Neural progenitor cell (in vitro differentiated cells): ENCODE data around the gene PLA2G4E. TPM values are rescaled to one million over a fixed set of nuclear protein-coding genes. Genes with fewer than 3 reads are reported as not detected.

Experiments
- DNase-seq: peaks from one replicate; pipeline ENCODE4 v3.0.0-alpha.2; 2016; ENCODE audit warnings: low spot score
- H2AFZ ChIP-seq: fragments of 200-600 bp; sonication (generic); replicated peaks from 2 replicates; pipeline ENCODE4 v1.6.1; 2016; ENCODE audit warnings: antibody characterized with exemption
- H3F3A ChIP-seq: fragments of 200-600 bp; sonication (generic); 2 replicates; pipeline ENCODE4 v1.6.1; 2016; ENCODE audit warnings: antibody characterized with exemption, low read depth
- H3K27ac ChIP-seq: fragments of 200-600 bp; sonication (generic); 2 replicates; pipeline ENCODE4 v1.5.1; 2016; ENCODE audit warnings: mild to moderate bottlenecking
- H3K27me3 ChIP-seq: fragments of 200-600 bp; sonication (generic); 2 replicates; pipeline ENCODE4 v1.6.1; 2016; ENCODE audit warnings: mild to moderate bottlenecking, moderate library complexity
- H3K36me3 ChIP-seq: fragments of 200-600 bp; sonication (generic); 2 replicates; pipeline ENCODE4 v1.5.1; 2016
- H3K4me1 ChIP-seq: fragments of 200-600 bp; sonication (generic); 2 replicates; pipeline ENCODE4 v1.6.1; 2016; ENCODE audit warnings: mixed run types
- H3K4me2 ChIP-seq: fragments of 200-600 bp; sonication (generic); 2 replicates; pipeline ENCODE4 v1.6.1; 2016
- H3K4me3 ChIP-seq: fragments of 200-600 bp; sonication (generic); 2 replicates; pipeline ENCODE4 v1.5.1; 2016
- H3K79me2 ChIP-seq: fragments of 200-600 bp; sonication (generic); 2 replicates; pipeline ENCODE4 v1.6.1; 2016; ENCODE audit warnings: low read depth
- H3K9ac ChIP-seq: fragments of 200-600 bp; sonication (generic); 2 replicates; pipeline ENCODE4 v1.6.1; 2016
- H3K9me3 ChIP-seq: fragments of 200-600 bp; sonication (generic); 2 replicates; pipeline ENCODE4 v1.5.1; 2016; ENCODE audit warnings: low read depth
- H4K20me1 ChIP-seq: fragments of 200-600 bp; sonication (generic); 2 replicates; pipeline ENCODE4 v1.6.1; 2016; ENCODE audit warnings: low read depth
- H3K27ac Mint-ChIP-seq: 3 replicates; pipeline ENCODE4 v1.8.0; 2021; ENCODE audit warnings: mixed read lengths
- H3K27me3 Mint-ChIP-seq: 2 replicates; pipeline ENCODE4 v1.8.0; 2022; ENCODE audit warnings: low read depth, mild to moderate bottlenecking, inconsistent platforms, moderate library complexity, mixed read lengths; ENCODE audit not compliant: insufficient read depth
- H3K36me3 Mint-ChIP-seq: 3 replicates; pipeline ENCODE4 v1.8.0; 2021; ENCODE audit warnings: mixed read lengths
- H3K4me1 Mint-ChIP-seq: 3 replicates; pipeline ENCODE4 v1.8.0; 2021; ENCODE audit warnings: mixed read lengths
- H3K4me3 Mint-ChIP-seq: 3 replicates; pipeline ENCODE4 v1.8.0; 2021; ENCODE audit warnings: mild to moderate bottlenecking, moderate library complexity, mixed read lengths
- H3K9me3 Mint-ChIP-seq: 3 replicates; pipeline ENCODE4 v1.8.0; 2020; ENCODE audit warnings: mixed read lengths
- EZH2 ChIP-seq: fragments of 200-600 bp; sonication (generic); IDR thresholded peaks from 2 replicates; pipeline ENCODE4 v1.6.1; 2017; ENCODE audit warnings: antibody characterized with exemption, mild to moderate bottlenecking, moderate library complexity
- EZH2phosphoT487 ChIP-seq: fragments of 200-600 bp; sonication (generic); IDR thresholded peaks from 2 replicates; pipeline ENCODE4 v1.6.1; 2017; ENCODE audit warnings: antibody characterized with exemption
- total RNA-seq: library from RNA; depleted of rRNA; stranded (reverse); fragments of >200 nt; gene quantifications from 2 replicates; pipeline ENCODE4 v1.2.3, GENCODE V29; 2015; ENCODE audit warnings: low replicate concordance
- TF ChIP-seq, protein P1 (sequence below): fragments of 200-600 bp; sonication (generic); IDR thresholded peaks from 2 replicates; pipeline ENCODE4 v1.5.1; 2017; ENCODE audit warnings: antibody characterized with exemption, mild to moderate bottlenecking

Gene PLA2G4E
- total RNA-seq, 1 donor from 2014 or later: not detected

DNA sequence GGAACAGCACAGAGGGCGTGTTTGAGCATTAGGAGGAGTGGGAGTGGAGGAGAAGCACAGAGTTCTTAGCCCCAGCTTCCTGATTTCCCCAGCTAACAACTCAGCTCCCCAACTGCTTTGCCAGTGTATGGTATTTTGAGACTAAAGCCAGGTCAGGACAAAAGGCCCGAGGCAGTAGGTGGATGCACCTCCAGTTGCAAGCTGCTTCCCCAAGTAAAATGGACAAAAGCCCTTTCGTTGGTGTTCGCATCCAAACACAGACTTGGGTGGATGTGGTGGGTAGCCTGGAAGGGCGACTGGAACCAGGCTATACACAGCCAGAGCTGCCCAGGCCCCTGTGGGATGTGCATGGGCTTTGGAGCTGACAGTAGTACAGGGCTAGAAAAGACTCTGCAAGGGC, 36.2 kb downstream of the PLA2G4E start:
- Histone ChIP-seq H3K9me3 (no peaks in the 10 kb centered on the region), H3K4me1 (peaks cover under 1% of the 10 kb centered on the region), H3K4me3 (no peak overlapping the region), H3F3A (no peaks in the 10 kb centered on the region), H4K20me1 (no peaks in the 10 kb centered on the region), H3K9ac (no peak overlapping the region), H3K4me2 (no peak overlapping the region), H3K27me3 (no peaks in the 10 kb centered on the region), H3K27ac (no peak overlapping the region), H3K36me3 (no peaks in the 10 kb centered on the region), H2AFZ (no peak overlapping the region), H3K79me2 (no peaks in the 10 kb centered on the region)
- DNase-seq: no peak
- TF ChIP-seq EZH2phosphoT487: no peak
- TF ChIP-seq EZH2: no peak
- TF ChIP-seq, protein P1, sequence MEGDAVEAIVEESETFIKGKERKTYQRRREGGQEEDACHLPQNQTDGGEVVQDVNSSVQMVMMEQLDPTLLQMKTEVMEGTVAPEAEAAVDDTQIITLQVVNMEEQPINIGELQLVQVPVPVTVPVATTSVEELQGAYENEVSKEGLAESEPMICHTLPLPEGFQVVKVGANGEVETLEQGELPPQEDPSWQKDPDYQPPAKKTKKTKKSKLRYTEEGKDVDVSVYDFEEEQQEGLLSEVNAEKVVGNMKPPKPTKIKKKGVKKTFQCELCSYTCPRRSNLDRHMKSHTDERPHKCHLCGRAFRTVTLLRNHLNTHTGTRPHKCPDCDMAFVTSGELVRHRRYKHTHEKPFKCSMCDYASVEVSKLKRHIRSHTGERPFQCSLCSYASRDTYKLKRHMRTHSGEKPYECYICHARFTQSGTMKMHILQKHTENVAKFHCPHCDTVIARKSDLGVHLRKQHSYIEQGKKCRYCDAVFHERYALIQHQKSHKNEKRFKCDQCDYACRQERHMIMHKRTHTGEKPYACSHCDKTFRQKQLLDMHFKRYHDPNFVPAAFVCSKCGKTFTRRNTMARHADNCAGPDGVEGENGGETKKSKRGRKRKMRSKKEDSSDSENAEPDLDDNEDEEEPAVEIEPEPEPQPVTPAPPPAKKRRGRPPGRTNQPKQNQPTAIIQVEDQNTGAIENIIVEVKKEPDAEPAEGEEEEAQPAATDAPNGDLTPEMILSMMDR: no peak
- no peaks in the 10 kb centered on the region for H3K9me3 Mint-ChIP-seq
- no peak overlapping the region for H3K27ac Mint-ChIP-seq
- no peaks in the 10 kb centered on the region for H3K36me3 Mint-ChIP-seq
- H3K27me3 Mint-ChIP-seq: peaks cover 12% of the 10 kb centered on the region
- H3K4me1 Mint-ChIP-seq: peaks cover 1% of the 10 kb centered on the region
- H3K4me3 Mint-ChIP-seq: no peak overlapping the region

DNA sequence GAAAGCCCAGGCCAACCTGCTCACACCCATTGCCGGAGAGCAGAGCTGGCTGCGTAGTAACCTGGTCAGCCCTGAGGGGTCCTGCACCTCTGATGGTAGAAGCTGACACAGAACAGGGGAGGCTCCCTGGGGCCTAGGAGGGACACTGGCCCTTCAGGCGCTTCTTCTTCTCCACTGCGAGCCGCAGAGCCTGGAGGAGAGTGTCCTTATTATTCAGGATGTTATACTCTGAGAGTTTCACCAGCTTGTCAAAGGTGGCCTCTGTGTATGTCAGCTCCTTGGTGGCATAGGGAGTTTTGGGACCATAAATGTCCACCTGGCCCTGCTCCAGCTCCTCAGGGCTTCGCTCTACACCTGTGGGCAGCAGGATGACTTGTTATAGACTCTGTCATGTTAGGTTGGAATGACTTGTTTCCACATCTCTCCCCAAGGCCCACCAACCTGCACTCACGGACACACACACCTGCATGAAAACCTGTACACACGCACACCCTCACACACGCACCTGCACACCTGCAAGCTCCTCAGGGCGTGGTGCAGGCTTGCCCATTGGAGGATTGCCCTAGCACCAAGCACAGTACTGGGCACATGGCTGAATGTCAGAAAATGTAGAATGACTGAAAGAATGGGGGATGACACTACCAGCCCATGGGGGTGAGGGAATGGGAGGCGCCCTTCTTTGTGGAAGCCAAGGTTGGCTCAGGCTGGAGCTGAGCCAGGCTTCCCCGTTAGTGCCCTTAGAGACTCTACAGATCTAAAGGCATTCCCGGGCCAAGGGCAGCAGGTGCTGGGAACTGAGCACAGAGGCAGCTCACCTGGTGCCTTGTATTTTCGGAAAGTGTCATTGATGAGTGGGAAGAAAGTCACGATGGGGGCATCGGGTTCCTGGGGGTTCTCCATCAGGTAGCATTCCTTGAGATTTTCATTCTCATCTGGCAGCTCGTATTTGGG, 36.9 kb downstream of the PLA2G4E start:
- no peak overlapping the region for H3K4me2 ChIP-seq
- H3K4me3 Mint-ChIP-seq: no peak overlapping the region
- no peaks in the 10 kb centered on the region for H4K20me1 ChIP-seq
- TF ChIP-seq EZH2 (no peak), EZH2phosphoT487 (no peak)
- TF ChIP-seq, protein P1: no peak
- no peak overlapping the region for H3K27ac Mint-ChIP-seq
- H2AFZ ChIP-seq: no peak overlapping the region
- H3F3A ChIP-seq: no peaks in the 10 kb centered on the region
- no peaks in the 10 kb centered on the region for H3K4me1 Mint-ChIP-seq
- no peak for DNase-seq
- peaks cover 12% of the 10 kb centered on the region for H3K27me3 Mint-ChIP-seq
- no peaks in the 10 kb centered on the region for H3K9me3 ChIP-seq
- H3K9me3 Mint-ChIP-seq: no peaks in the 10 kb centered on the region
- H3K27me3 ChIP-seq: no peaks in the 10 kb centered on the region
- no peak overlapping the region for H3K27ac ChIP-seq
- no peaks in the 10 kb centered on the region for H3K4me1 ChIP-seq
- H3K36me3 Mint-ChIP-seq: no peaks in the 10 kb centered on the region
- H3K36me3 ChIP-seq: no peaks in the 10 kb centered on the region
- no peak overlapping the region for H3K9ac ChIP-seq
- no peaks in the 10 kb centered on the region for H3K79me2 ChIP-seq
- H3K4me3 ChIP-seq: no peak overlapping the region

DNA sequence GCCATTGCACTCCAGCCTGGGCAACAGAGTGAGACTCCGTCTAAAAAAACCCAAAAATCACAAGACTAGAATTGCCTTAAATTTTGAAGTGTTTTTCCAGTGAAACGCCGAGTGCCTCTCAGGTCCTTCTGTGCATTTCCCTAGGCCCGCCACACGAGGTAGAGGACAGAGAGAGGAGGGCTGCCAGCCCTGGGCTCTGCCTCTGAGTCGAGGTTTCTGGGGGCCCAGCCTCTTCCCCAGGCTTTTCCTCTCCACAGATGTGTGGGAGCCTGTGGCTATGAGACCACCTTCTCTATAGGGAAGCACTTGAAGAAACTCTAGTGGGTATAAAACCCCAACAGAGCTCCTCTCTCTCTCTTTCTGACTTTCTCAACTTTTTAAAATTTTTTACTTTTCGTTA, 37.6 kb downstream of the PLA2G4E start:
- H3K36me3 Mint-ChIP-seq: no peaks in the 10 kb centered on the region
- Histone ChIP-seq H3F3A (no peaks in the 10 kb centered on the region), H3K27ac (no peak overlapping the region), H3K9ac (no peak overlapping the region), H3K79me2 (no peaks in the 10 kb centered on the region), H3K4me2 (no peak overlapping the region), H3K27me3 (no peaks in the 10 kb centered on the region), H3K4me1 (no peaks in the 10 kb centered on the region), H3K36me3 (no peaks in the 10 kb centered on the region), H3K4me3 (no peak overlapping the region), H2AFZ (no peak overlapping the region), H4K20me1 (no peaks in the 10 kb centered on the region), H3K9me3 (no peaks in the 10 kb centered on the region)
- TF ChIP-seq EZH2phosphoT487: no peak
- TF ChIP-seq EZH2: no peak
- TF ChIP-seq, protein P1: no peak
- H3K27me3 Mint-ChIP-seq: peaks cover 11% of the 10 kb centered on the region
- no peaks in the 10 kb centered on the region for H3K9me3 Mint-ChIP-seq
- H3K4me1 Mint-ChIP-seq: no peaks in the 10 kb centered on the region
- H3K4me3 Mint-ChIP-seq: no peak overlapping the region
- no peak overlapping the region for H3K27ac Mint-ChIP-seq
- no peak for DNase-seq
